Transverse colon (tissue), 3 donors: Measurements from ENCODE around the gene NECTIN1.

Experiments
- POLR2A ChIP-seq: fragments of 450-650 bp; IDR thresholded peaks from one replicate; pipeline ENCODE4 v1.6.1; 2016; ENCODE audit warnings: antibody characterized with exemption, mild to moderate bottlenecking, moderate library complexity
- POLR2AphosphoS5 ChIP-seq, 3 donors: sonication (generic); formaldehyde crosslinking; IDR thresholded peaks; one replicate each; pipeline ENCODE4 v1.6.1; 2016; ENCODE audit warnings: antibody characterized with exemption in 3 of 3

- TF ChIP-seq POLR2A (no peak), POLR2AphosphoS5 (IDR thresholded peaks at IDR 0.05) (no peak)
These were observed 15.6 kb upstream of the NECTIN1 start for GRCh38 chr11:119744577-119744976.
